Inferior parietal cortex (tissue), 1 donor: ENCODE results near the gene ENPP4.
"Not testable (repeated sequence)": the region's sequence is repeated elsewhere in the genome, so short reads cannot be mapped to it uniquely, and the experiment has no call there.

Source experiments
- DNase-seq: peaks from one replicate; pipeline ENCODE4 v3.0.0-alpha.2; 2016; ENCODE audit errors: extremely low spot score

Gene ENPP4

DNA sequence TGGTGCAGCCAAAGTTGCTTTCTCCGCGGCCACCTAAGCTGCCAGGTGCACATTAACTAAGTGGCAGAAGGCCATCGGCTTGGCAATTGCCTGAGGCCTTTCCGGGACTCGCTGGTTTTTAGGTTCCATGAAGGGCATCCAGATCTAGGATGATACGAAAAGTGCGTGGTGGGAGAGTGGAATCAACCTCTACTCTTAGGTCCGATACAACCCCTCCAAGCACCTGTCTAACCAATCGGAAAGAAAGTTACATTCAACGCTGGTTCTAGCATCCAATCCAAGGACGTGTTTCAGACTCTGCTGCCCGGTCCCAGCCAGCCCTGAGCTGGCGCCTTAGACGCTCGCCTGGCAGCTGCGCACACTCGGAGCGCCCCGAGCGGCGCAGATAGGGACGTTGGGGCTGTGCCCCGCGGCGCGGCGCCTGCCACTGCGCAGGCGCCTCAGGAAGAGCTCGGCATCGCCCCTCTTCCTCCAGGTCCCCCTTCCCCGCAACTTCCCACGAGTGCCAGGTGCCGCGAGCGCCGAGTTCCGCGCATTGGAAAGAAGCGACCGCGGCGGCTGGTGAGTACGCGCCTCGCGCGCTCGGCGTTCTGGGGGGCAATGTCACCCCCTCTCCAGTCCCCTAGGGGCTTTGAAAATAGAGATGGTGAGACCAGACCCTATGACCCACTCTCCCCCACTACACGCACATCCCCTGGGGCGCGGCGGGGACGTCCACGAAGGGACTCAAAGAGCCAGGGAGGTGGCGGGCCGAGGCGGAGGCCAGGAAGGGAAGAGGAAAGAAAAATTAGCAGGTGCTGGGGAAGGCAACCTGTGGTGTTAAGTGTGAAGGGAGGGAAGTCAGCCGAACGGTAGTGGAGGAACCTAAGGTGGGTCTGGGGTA lies at the start of gene ENPP4:
Gene ENPP4, plus strand, starts transcription at position 361 of the 883 bp plus-strand sequence. CDS start 9,595 bp downstream, outside the sequence.
- peak; percentile 96 for DNase-seq

DNA sequence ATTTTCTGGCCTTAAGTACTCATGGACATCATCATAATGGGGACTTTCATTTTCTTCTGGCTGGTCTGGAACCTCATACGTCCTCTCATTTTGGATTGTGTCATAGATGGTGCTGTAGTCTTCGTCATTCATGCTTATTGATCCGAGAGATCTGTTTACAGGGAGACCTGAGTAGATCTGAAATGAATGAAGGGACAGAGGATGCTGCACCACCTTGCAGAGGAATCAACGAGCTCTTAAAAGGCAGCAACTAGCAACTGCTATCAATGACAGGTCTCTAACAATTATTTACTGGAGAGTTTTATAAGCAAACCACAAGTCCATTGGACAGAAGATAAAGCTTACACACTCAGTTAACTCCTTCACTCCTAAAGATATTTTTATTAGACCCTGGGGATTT lies 49.7 kb upstream of the ENPP4 start:
- no peak for DNase-seq

DNA sequence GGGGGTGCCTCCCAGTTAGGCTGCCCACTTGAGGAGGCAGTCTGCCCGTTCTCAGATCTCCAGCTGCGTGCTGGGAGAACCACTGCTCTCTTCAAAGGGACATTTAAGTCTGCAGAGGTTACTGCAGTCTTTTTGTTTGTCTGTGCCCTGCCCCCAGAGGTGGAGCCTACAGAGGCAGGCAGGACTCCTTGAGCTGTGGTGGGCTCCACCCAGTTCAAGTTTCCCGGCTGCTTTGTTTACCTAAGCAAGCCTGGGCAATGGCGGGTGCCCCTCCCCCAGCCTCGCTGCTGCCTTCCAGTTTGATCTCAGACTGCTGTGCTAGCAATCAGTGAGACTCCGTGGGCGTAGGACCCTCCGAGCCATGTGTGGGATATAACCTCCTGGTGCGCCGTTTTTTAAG lies 44.1 kb upstream of the ENPP4 start:
- DNase-seq = not testable (repeated sequence)

DNA sequence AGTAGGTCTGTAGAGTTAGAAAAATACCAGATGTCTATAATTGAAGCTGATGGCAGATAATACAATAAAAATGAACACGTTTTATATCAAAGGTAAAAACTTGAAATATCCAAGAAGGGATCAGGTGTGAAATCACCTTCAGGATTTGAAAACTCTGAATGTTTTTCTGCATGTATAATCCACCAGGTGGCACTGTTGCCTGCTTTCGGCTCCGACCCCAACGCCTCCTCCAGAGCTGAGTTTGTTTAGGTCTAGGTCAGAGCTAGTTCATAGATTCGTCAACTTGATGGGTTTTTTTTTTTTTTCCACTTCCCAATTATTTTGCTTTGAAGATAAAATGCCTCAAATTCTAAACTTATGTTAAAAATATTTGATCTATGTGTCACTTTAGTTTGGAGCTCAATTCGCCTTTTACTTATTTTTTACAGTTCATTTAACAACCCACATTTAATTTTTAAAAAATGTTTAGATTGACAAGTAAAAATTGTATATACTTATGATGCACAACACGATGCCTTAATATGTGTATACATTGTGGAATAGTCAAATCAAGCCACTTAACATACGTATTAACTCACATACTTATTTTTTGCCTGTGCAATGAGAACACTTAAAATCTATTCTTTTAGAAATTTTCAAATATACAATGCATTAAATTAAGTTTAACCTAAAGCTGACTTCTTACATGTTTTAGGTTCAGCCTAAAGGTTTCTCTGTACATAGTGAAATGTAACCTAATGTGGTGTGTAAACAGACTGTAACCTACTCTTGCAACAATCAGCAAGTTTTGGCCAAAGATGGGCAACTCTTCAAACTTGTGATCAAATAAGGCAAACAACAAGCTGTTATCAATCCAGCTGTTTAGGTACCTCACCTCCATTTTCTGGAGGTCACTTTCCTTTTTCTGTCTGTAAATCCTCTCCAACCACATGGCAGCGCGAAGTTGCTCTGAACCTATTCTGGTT lies 39.4 kb upstream of the ENPP4 start:
- peak; percentile 84 for DNase-seq

GRCh38 chr6:46091080-46091478 lies 38.7 kb upstream of the ENPP4 start:
- DNase-seq = no peak

GRCh38 chr6:46095251-46095650 lies 34.5 kb upstream of the ENPP4 start:
- DNase-seq = no peak

- no peak for DNase-seq
Measured at GRCh38 chr6:46097366-46097765, 32.4 kb upstream of the ENPP4 start.

DNA sequence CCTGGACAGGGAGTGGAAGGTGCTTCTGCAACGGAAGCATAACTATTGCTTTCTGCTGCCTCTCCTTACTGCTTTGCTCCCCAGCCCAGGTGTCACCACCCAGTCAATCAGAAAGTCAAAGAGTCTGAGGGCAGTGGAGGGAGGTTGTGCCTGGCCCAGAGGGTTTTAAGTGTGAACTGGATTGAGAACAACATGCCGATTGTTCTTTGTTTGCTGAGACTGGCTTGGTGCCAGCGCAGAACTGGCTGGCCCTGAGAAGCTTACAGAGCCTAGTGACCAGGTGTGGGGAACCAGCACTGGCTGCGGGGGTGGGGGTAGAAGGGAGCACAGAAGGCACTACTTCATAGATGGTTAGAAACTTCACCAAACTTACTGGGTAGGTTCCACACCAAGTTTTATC lies 31.1 kb upstream of the ENPP4 start:
- DNase-seq = peak; percentile 70

DNA sequence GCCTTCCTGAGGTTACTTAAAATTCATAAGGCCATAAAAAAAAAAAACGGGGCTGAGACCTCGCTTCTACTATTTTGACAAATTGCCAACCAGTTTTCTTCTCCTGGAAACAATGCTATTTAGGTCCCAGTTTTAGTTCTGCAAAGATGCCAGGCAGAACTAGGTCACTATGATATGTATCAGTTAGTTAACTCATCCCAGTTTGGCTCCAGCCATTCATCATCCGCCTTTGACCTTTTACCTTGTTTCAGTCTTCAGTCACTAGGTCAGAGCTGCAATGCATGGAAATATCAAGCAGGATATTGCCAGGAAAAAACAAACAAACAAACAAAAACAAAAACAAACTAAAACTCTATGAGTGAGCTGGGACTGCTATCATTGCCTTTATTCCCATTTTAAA lies 29.8 kb upstream of the ENPP4 start:
- DNase-seq = no peak

DNA sequence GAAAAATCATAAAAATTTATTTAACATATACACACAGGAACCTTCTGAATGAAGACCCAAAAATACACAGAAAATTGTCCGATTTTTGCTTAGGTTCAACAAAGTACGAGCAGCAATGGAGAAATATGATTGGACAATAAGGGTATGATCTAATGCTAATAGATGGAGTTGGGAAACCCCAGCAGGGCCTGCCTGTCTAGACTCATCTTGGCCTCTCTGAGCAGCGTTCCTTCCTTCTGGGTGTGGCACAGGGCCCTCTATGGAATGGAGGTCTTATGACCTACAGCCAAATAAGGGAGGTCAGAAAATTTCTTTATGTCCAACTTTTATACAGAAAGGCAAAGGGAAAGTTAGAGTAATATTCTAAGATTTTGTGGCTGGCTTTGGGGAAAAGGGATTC lies 27.7 kb upstream of the ENPP4 start:
- DNase-seq = no peak

DNA sequence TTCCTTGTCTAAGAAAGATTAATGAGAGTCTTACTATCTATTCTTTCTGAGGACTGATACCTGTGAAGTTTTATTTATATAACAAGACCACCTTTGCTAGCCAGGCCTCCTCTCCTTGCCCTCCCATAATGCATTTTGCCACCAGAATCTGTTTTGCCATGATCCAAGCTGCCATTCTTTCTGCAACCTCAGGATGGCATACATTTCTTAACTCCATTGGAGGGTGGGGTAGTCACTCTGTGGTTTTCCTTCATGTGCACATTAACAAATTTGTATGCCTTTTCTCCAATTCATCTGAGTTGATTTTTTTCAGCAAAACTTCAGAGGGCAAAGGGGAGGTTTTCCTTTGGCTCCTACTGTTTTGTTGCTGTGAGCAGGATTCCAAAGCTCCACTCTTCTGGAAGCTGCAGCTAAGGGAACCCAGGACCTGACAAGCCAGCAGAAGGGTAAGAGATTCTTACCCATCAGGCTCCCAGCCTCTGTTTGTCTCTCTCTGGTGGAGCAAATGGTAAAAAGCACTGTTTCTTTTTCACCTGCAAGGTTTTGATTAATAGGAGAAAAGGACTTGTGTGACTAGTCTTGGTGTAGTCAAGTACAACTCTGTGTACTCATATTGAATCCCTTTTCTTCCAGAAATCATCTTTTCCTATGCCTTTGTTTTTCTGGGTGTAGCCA lies 26.2 kb upstream of the ENPP4 start:
- DNase-seq = no peak

GRCh38 chr6:46104209-46104608 lies 25.6 kb upstream of the ENPP4 start:
- DNase-seq = no peak

DNA sequence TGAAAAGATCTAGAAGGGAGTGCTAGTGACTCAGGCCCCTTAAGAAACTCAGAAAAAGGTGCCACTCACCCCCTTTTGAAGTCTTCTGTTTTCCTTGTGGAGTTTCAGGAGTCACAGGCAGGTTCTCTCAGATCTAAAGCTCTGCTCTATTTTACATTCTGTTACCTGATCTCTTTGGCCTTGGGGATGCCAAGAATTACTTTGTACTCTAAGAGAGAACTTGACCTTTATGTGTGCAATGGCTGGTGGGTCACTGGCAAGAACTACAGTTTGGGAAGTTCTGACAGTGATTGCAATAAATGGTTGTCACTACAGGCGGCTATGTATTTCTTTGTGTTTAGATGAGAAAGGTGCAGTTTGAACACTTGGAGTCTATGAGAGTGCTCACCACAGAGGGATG lies 24.2 kb upstream of the ENPP4 start:
- no peak for DNase-seq

GRCh38 chr6:46113370-46113769 lies 16.4 kb upstream of the ENPP4 start:
- DNase-seq = no peak

DNA sequence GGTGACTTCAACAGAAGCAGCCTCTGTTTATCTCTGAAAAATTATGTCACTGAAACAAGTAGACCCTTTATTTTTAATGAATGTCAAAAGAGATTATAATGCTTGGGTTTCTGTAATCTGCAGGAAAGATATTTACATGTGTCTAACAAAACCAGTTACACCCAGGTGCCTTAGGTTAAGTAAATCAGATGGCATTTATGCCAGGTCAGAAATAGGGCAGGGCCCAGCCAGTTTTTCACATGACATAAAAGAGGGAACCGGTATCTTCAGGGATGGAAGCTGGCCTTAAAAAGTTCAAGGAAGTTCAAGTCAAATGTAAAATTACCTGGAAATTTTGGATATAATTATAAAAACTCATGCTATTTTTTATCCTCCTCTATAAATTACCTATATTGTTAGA lies 14.2 kb upstream of the ENPP4 start:
- DNase-seq = no peak

GRCh38 chr6:46116289-46116688 lies 13.5 kb upstream of the ENPP4 start:
- DNase-seq = no peak

DNA sequence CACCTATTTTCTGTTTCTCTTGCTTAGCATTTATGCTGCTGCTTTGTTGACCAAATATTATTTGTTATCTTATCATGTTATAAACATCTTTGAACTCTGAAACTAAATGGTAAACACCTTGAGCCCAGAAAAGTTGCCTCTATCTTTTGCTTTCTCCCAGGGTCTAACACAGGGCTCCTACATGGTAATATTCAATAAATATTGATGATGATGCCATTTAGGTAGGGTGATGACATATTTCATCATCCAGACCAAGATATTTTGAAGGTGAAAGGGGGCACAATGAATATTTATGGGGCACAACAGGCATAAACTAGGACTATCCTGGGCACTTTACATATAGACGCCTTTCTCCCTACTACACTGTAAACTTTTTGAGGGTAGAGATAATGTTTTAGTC lies 11.6 kb upstream of the ENPP4 start:
- DNase-seq = no peak

- no peak for DNase-seq
Measured at GRCh38 chr6:46118836-46119235, 11.0 kb upstream of the ENPP4 start.

- DNase-seq = not testable (repeated sequence)
Measured at GRCh38 chr6:46119679-46120078, 10.1 kb upstream of the ENPP4 start.

DNA sequence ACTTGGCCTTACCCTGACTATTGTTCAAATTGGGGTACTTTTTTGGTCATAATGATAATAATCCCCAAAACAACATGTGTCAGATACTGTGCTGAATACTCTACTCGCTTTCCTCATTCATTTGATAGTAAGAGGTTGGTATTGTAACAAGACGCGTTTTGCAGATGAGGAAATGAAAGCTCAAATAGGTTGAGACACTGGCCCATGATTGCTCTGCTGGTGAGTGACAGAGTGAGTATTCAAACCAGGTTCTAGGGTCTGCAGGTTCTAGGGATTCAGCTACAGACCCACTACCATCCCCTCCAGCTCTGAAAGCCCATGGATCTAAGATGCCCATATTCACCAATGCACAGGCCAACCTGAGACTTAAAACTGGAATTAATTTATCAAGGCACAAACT lies 1.3 kb upstream of the ENPP4 start:
- no peak for DNase-seq

- no peak for DNase-seq
Measured at GRCh38 chr6:46129291-46129628, 529 bp upstream of the ENPP4 start.

GRCh38 chr6:46130666-46131065 lies 877 bp downstream of the ENPP4 start:
- DNase-seq = no peak
